Hippocampal formation (tissue), 2 donors: ENCODE results near the gene ENOX1.

Experiments
- DNase-seq, 2 donors: peaks; one replicate each; lab custom pipeline; 2025; lab: John Stamatoyannopoulos, UW

Gene ENOX1

GRCh38 chr13:43785650-43786471, 911 bp downstream of the ENOX1 start:
- peak; percentile 80 to 92 for DNase-seq

DNA sequence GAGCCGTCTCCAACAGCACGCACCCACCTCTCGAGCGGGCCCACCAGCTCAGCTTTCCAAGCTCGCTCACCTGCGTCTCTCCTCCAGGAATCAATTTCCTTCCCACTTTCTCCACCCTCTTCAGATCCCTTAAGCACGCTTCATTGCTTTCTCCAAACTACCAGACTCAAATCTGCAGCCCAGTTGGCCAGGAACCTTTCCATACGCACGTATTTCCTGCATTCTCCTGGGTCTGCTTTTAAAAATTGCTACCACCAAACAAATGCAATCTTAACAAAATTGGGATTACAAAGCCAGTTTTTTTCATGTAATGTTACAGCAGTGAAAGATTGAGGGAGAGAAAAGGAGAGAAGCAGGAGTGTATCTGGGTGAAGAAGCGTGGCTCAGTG, 1.5 kb downstream of the ENOX1 start:
- no peak for DNase-seq

- no peak for DNase-seq
Observed at GRCh38 chr13:43784496-43784895, 2.3 kb downstream of the ENOX1 start.

GRCh38 chr13:43783820-43784219, 3.0 kb downstream of the ENOX1 start:
- DNase-seq: peak in 1 of 2 donors; percentile 55

DNA sequence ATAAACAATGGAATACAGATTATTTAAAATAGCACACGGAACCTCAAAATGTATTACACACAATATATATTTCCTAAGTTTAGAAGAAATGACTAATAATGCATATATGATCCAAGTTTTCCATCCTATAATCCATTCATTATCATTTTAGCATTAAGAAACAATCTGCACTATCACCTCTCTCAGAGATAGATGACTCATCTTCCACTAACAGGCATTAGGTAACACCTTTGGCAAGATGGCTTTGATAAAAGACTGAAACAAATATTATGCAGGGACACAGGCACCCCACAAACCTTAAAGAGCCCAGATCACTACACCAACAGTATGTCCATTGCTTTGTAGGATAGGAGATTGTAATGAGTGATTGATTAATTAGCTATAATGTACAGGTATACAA, 4.1 kb downstream of the ENOX1 start:
- no peak for DNase-seq

- no peak for DNase-seq
Observed at GRCh38 chr13:43780666-43781065, 6.1 kb downstream of the ENOX1 start.

GRCh38 chr13:43776501-43777079, 10.2 kb downstream of the ENOX1 start:
- no peak for DNase-seq

- DNase-seq: no peak
Observed at GRCh38 chr13:43776006-43776405, 10.8 kb downstream of the ENOX1 start.

- no peak for DNase-seq
Observed at GRCh38 chr13:43773602-43774001, 13.2 kb downstream of the ENOX1 start.

DNA sequence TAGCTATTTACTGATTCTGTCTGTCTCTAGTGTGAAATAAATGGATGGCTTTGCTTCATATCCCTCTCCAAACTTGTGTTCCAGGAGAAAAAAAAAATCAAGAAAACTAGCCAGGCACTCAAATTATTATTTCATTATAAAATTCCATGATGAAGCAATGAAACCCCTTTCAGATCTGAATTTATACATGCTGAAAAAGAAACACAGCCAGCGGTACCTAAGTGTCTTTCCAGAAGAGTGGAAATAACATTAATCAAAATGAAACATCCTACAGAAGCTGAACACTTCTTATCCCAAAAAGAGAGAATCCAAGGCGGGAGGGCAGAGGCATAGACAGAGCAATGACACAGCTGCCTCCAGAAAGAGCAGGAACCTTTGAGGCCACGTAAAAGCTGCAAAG, 15.9 kb downstream of the ENOX1 start:
- no peak for DNase-seq

- DNase-seq: no peak
Observed at GRCh38 chr13:43769529-43769928, 17.2 kb downstream of the ENOX1 start.

DNA sequence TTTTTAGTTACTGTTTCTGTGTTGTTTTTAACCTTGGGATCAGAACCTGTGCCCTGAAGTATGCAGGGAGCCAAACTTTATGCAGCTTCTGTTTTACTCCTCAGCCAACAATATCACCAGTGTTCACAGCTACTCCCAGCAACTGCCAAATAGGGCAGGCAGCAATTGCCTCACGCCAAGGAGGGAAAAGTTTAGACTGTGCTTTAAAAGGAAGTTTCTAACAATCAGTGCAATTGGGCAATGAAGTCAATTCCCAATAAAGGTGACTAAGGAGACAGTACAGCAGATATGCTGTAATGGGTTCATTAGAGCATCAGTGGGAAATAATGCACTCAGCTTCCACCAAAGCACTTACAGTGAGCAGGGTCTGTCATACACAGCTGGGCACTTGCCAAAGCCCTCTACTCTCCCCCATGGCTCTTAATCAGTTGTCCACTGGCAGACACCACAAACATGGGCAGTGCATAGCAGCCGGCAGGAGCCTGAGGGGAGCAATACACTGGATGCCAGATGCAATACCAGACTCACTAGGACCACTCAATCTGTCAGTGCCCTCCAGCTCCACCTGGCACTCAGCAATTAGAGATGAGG, 19.3 kb downstream of the ENOX1 start:
- DNase-seq: peak in 1 of 2 donors; percentile 28

- DNase-seq: no peak
Observed at GRCh38 chr13:43766725-43767124, 20.0 kb downstream of the ENOX1 start.

GRCh38 chr13:43764349-43764748, 22.4 kb downstream of the ENOX1 start:
- DNase-seq: no peak

- DNase-seq: no peak
Observed at GRCh38 chr13:43763143-43763759, 23.5 kb downstream of the ENOX1 start.

DNA sequence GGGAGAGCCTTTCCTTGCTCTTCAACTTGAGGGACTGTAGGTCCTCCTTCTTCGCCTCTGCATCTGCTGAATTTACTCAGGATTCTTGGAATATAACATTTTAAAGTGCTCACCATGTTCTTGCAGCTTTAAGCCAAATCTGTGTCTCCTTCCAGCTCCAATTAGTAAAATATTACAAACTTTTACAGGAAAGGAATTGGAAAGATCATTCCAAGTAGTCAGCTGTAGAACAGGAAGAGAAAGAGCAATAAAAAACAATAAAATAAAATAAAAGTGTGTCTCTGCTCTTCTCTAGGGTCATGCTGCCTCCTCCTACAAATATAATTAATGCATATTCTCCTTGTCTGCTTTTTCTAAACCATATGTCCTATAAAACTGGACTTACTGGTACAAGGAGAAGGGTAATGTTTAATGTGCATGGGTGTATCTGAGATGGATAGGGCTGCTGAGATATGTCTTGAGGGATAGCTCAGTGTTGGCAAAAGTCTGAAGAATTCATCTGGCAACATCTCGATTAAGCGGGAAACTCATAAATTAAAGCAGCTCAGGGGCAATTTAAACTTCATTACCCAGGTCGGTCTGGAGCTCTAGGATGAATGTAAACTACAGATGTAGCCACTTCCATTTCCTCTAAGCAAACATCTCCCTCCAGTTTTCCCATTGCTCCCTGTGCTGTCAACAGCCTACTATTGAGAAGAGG, 25.0 kb downstream of the ENOX1 start:
- DNase-seq: no peak

- DNase-seq: no peak
Observed at GRCh38 chr13:43760257-43760656, 26.5 kb downstream of the ENOX1 start.

GRCh38 chr13:43758834-43759233, 27.9 kb downstream of the ENOX1 start:
- DNase-seq: no peak

DNA sequence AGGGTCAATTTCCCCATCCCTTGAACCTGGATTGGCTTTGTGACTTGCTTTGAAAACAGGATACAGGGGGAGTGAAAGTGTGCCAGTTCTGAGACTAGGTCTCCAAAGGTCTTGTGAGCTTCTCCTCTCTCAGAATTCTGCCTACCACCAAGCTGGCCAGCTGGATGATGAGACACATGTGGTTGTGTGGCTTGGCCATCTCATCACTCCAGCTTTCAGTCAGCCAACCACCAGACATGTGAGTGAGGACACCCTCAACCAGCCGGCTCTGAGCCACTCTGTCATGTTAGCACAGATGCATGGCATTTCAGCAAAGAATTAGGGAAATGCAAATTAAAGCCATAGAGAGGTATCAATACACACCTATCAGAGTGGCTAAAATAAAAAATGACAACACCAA, 29.5 kb downstream of the ENOX1 start:
- no peak for DNase-seq

DNA sequence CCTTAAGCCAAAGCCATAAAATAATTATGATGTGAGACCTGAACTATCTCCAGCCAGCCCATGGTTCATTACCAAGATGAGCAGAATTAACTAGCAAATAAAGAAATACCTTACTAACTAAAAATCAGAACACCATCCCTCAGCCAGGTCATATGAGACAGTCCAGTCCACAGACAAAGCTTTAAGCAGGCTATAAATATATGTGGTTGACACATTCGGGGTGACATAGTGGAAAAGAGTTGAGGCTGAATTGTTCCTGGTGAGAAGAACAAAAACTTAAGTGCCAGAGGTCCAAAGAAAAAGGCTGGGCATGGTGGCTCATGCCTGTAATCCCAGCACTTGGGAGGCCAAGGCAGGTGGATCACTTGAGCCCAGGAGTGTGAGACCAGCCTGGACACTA, 30.9 kb downstream of the ENOX1 start:
- DNase-seq: no peak

DNA sequence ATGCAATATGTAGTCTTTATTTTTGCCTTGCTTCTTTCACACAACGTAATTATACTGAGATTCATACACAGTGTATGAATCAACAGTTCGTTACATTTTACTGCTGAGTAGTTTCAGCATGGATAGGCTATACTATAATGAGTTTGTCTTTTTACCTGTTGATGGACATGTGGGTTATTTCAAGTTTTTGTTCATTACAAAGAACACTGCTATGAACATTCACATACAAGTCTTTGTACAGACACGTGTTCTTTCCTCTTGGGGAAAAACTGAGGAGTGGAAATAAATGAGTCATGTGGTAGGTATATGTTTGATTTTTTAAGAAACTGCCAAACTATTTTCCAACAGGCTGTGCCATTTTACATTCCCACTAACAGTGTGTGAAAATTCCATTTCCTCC, 35.1 kb downstream of the ENOX1 start:
- no peak for DNase-seq

DNA sequence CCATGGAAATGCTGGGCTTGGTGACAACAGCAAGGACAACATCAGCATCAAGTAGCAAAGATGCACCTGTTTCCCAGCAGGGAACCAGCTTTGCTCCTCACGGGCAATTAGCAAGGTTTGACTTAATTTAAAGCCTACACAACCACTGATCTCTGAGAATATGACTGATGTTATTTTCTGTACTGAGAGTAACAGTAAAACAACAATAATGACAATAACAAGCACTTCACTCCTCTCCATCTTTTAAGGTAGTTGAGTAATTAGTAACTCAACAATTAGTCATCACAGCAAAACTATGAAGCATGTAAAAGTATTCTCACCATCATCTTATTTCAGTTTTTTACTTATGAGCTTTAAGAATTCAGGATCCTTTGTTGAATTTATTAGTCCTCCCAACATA, 37.3 kb downstream of the ENOX1 start:
- no peak for DNase-seq
